GM23248 (cell line): ENCODE data around the gene RASA2.

Experiments
- EZH2 ChIP-seq: fragments of 200-600 bp; sonication (generic); IDR thresholded peaks from 2 replicates; pipeline ENCODE4 v1.6.1; 2018; ENCODE audit warnings: antibody characterized with exemption, mild to moderate bottlenecking; ENCODE audit not compliant: insufficient read depth, poor library complexity, severe bottlenecking
- EZH2phosphoT487 ChIP-seq: fragments of 200-600 bp; sonication (generic); IDR thresholded peaks from 2 replicates; pipeline ENCODE4 v1.6.1; 2018; ENCODE audit warnings: antibody characterized with exemption, moderate library complexity, mild to moderate bottlenecking, low read depth; ENCODE audit not compliant: insufficient read depth

GRCh38 chr3:141547791-141548190 is 61.0 kb downstream of the RASA2 start:
- TF ChIP-seq EZH2: no peak
- TF ChIP-seq EZH2phosphoT487: no peak
